SK-N-SH (cell line): ENCODE results near the gene RASGRF2. TPM values are rescaled to one million over a fixed set of nuclear protein-coding genes. Genes with fewer than 3 reads are reported as not detected.

Source experiments
- CTCF ChIA-PET: fragments of 300-600, 350-600 bp; formaldehyde crosslinking; extraction: SDS; loops from one replicate; lab custom pipeline; 2021; lab: Yijun Ruan, JAX
- POLR2A ChIA-PET: fragments of 350-600 bp; sonication (Branson Sonifier 250); formaldehyde crosslinking; extraction: SDS; loops from one replicate; lab custom pipeline; 2020; ENCODE audit warnings: antibody characterized with exemption, inconsistent platforms; lab: Yijun Ruan, JAX
- DNase-seq: peaks from one replicate; pipeline ENCODE4 v3.0.0; 2012
- H2AFZ ChIP-seq: fragments of 200-600 bp; sonication (generic); 2 replicates; pipeline ENCODE4 v1.8.1; 2016; ENCODE audit warnings: antibody characterized with exemption, mild to moderate bottlenecking, low read depth
- H3F3A ChIP-seq: fragments of 200-600 bp; sonication (generic); replicated peaks from 2 replicates; pipeline ENCODE3; 2016; ENCODE audit warnings: antibody characterized with exemption, mild to moderate bottlenecking; ENCODE audit not compliant: insufficient read depth
- H3K27ac ChIP-seq, 2 experiments: fragments of 200-500 bp in 1 of 2; fragments of 200-600 bp in 1 of 2; sonication (Bioruptor generic) in 1 of 2; sonication (generic), shearing (Covaris generic) in 1 of 2; 2 replicates each; pipeline versions ENCODE4 v1.5.1 to v1.6.1; 2014 to 2016; ENCODE audit warnings: low read depth in 2 of 2, inconsistent platforms in 1 of 2, low read length in 1 of 2, mild to moderate bottlenecking in 1 of 2, mixed read lengths in 1 of 2
- H3K27me3 ChIP-seq: fragments of 200-600 bp; sonication (generic), shearing (Covaris generic); 2 replicates; pipeline ENCODE4 v1.6.1; 2016; ENCODE audit warnings: mixed run types; ENCODE audit not compliant: insufficient read depth
- H3K36me3 ChIP-seq, 2 experiments: fragments of 200-500 bp in 1 of 2; fragments of 200-600 bp in 1 of 2; sonication (Bioruptor generic) in 1 of 2; sonication (generic) in 1 of 2; replicated peaks in 1 of 2; 2 replicates each; pipeline versions ENCODE3 to v1.5.1; 2014 to 2016; ENCODE audit warnings: low read length in 1 of 2, mild to moderate bottlenecking in 1 of 2; ENCODE audit not compliant: insufficient read depth in 2 of 2, control insufficient read depth in 1 of 2
- H3K4me1 ChIP-seq, 2 experiments: fragments of 200-500 bp in 1 of 2; fragments of 200-600 bp in 1 of 2; sonication (Bioruptor generic) in 1 of 2; sonication (generic), shearing (Covaris generic) in 1 of 2; 2 replicates each; pipeline versions ENCODE4 v1.5.1 to v1.6.1; 2014 to 2016; ENCODE audit warnings: low read depth in 1 of 2, low read length in 1 of 2, mixed run types in 1 of 2; ENCODE audit not compliant: insufficient read depth in 2 of 2, control insufficient read depth in 1 of 2
- H3K4me2 ChIP-seq: fragments of 200-600 bp; sonication (generic), shearing (Covaris generic); 2 replicates; pipeline ENCODE4 v1.6.1; 2017; ENCODE audit warnings: mixed run types
- H3K4me3 ChIP-seq, 2 experiments: fragments of 200-500 bp in 1 of 2; fragments of 200-600 bp in 1 of 2; sonication (Bioruptor generic) in 1 of 2; sonication (generic), shearing (Covaris generic) in 1 of 2; 2 replicates each; pipeline versions ENCODE4 v1.5.1 to v1.8.1; 2014 to 2016; ENCODE audit warnings: low read depth in 2 of 2, inconsistent platforms in 1 of 2, low read length in 1 of 2, mild to moderate bottlenecking in 1 of 2, mixed read lengths in 1 of 2, moderate library complexity in 1 of 2
- H3K79me2 ChIP-seq: fragments of 200-600 bp; sonication (generic); 2 replicates; pipeline ENCODE4 v1.8.1; 2017; ENCODE audit warnings: mild to moderate bottlenecking; ENCODE audit not compliant: insufficient read depth
- H3K9ac ChIP-seq: fragments of 200-600 bp; sonication (generic); 2 replicates; pipeline ENCODE4 v1.6.1; 2017; ENCODE audit warnings: mixed run types
- H3K9me2 ChIP-seq: fragments of 200-600 bp; sonication (generic); 2 replicates; pipeline ENCODE4 v1.6.1; 2017; ENCODE audit warnings: mixed run types
- H3K9me3 ChIP-seq: fragments of 200-600 bp; sonication (generic); 2 replicates; pipeline ENCODE4 v1.6.1; 2017; ENCODE audit warnings: mixed run types, mild to moderate bottlenecking, moderate library complexity
- H4K20me1 ChIP-seq: fragments of 200-600 bp; sonication (generic); 2 replicates; pipeline ENCODE4 v1.6.1; 2017; ENCODE audit warnings: mild to moderate bottlenecking, mixed run types; ENCODE audit not compliant: insufficient read depth
- CHD2 ChIP-seq: fragments of 150-350 bp; IDR thresholded peaks from 2 replicates; pipeline ENCODE4 v1.6.1; 2018; ENCODE audit warnings: low read length; ENCODE audit not compliant: partially characterized antibody
- EP300 ChIP-seq, 2 experiments: IDR thresholded peaks; 2 replicates each; pipeline versions ENCODE4 v1.4.0 to v1.6.1; 2012; ENCODE audit warnings: borderline replicate concordance in 1 of 2, low read depth in 1 of 2, low read length in 1 of 2
- EZH2phosphoT487 ChIP-seq: fragments of 200-600 bp; sonication (generic); IDR thresholded peaks from 2 replicates; pipeline ENCODE4 v1.6.1; 2017; ENCODE audit warnings: low read depth, mixed run types, mild to moderate bottlenecking, antibody characterized with exemption, moderate library complexity, borderline replicate concordance
- FOXJ3 ChIP-seq: sonication (generic); formaldehyde crosslinking; IDR thresholded peaks from 2 replicates; pipeline ENCODE4 v1.5.1; 2020; ENCODE audit warnings: mild to moderate bottlenecking, missing genetic modification reagents
- GATA2 ChIP-seq: sonication (generic); formaldehyde crosslinking; IDR thresholded peaks from 2 replicates; pipeline ENCODE4 v1.5.0; 2020; ENCODE audit warnings: mild to moderate bottlenecking, missing genetic modification reagents
- MEF2A ChIP-seq: IDR thresholded peaks from 2 replicates; pipeline ENCODE4 v1.4.0; 2012; ENCODE audit warnings: low read depth, borderline replicate concordance
- RCOR1 ChIP-seq: fragments of 150-350 bp; IDR thresholded peaks from 2 replicates; pipeline ENCODE4 v1.6.1; 2017; ENCODE audit warnings: antibody characterized with exemption, low read length
- RFX5 ChIP-seq: IDR thresholded peaks from 2 replicates; pipeline ENCODE4 v1.6.1; 2012; ENCODE audit warnings: mild to moderate bottlenecking, improper control_type of control experiment, low read length
- RXRA ChIP-seq: IDR thresholded peaks from 2 replicates; pipeline ENCODE4 v1.4.0; 2012; ENCODE audit warnings: low read depth, mild to moderate bottlenecking, borderline replicate concordance
- SIN3A ChIP-seq: IDR thresholded peaks from 2 replicates; pipeline ENCODE4 v1.6.1; 2012; ENCODE audit warnings: low read depth, mild to moderate bottlenecking, low read length, moderate library complexity, borderline replicate concordance
- TAF1 ChIP-seq: IDR thresholded peaks from 2 replicates; pipeline ENCODE4 v1.6.1; 2012; ENCODE audit warnings: low read depth, mild to moderate bottlenecking, low read length, moderate library complexity, borderline replicate concordance
- TEAD4 ChIP-seq: IDR thresholded peaks from 2 replicates; pipeline ENCODE4 v1.4.0; 2012; ENCODE audit warnings: mild to moderate bottlenecking, borderline replicate concordance; ENCODE audit not compliant: insufficient read depth
- YY1 ChIP-seq: IDR thresholded peaks from 2 replicates; pipeline ENCODE4 v1.4.0; 2012; ENCODE audit warnings: low read depth, mild to moderate bottlenecking
- WGBS: methylation state at CpG from one replicate; pipeline ENCODE4 v1.1.6; 2017; ENCODE audit warnings: low lambda C conversion rate; 5-methylcytosine and 5-hydroxymethylcytosine counted together
- polyA plus RNA-seq, 3 experiments: library from polyadenylated mRNA; depleted of rRNA; stranded (reverse); fragments of >200 nt; gene quantifications; 2 replicates each; pipeline ENCODE4 v1.2.3, GENCODE V29; 2012
- TF ChIP-seq, protein P1 (sequence below): fragments of 150-350 bp; IDR thresholded peaks from 2 replicates; pipeline ENCODE4 v1.6.1; 2016; ENCODE audit warnings: mild to moderate bottlenecking, low read depth, low read length
- TF ChIP-seq, protein P2 (sequence below): IDR thresholded peaks from 2 replicates; pipeline ENCODE4 v1.4.0; 2012; ENCODE audit warnings: low read depth, borderline replicate concordance
- TF ChIP-seq, protein P3 (sequence below): IDR thresholded peaks from 2 replicates; pipeline ENCODE4 v1.4.0; 2012; ENCODE audit warnings: low read depth
- TF ChIP-seq, protein P4 (sequence below): IDR thresholded peaks from 2 replicates; pipeline ENCODE4; 2012

The RASGRF2 gene
- polyA plus RNA-seq, 1 of the 3 experiments (the other 2 are of a cell fraction), result under 0.01 TPM

DNA sequence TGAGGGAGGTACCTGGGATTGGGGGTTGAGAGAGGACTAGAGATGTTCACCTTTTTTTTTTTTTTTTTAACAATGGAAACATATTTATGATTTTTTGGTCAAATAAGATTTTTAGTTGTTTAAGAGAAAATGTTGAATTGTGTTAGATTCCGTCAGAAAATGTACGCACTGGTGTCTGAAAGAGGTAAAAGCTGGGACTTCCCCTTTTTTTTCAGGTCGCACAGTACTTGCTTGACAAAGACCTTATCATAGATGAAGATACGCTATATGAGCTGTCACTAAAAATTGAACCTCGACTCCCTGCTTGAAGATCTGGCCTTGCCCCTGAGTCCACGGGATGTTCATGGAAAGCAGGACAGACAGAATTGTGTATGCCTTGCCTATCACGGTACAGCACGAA, 265.3 kb downstream of the RASGRF2 start (continued):
- TF ChIP-seq, protein P1, sequence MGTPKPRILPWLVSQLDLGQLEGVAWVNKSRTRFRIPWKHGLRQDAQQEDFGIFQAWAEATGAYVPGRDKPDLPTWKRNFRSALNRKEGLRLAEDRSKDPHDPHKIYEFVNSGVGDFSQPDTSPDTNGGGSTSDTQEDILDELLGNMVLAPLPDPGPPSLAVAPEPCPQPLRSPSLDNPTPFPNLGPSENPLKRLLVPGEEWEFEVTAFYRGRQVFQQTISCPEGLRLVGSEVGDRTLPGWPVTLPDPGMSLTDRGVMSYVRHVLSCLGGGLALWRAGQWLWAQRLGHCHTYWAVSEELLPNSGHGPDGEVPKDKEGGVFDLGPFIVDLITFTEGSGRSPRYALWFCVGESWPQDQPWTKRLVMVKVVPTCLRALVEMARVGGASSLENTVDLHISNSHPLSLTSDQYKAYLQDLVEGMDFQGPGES, result no peak

DNA sequence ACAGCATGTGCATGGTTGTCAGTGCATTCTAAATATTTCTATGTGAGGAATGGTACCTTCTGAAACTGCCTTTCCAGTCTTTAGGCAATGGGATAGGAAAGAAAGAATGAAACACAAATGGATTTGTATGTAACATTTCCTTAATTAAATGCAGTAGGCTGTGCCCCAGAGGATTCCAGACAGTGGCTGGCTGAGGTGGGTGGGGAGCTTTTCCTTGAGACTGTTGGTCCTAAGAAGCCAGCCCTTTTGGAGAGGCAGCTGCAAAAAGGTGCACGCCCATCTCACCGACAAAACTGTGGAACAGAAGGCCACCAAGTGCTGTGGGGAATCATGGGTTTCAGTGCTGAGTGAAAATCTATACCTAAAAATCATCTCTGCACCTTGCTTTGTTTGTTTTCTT, 266.1 kb downstream of the RASGRF2 start:
- Histone ChIP-seq H3K9me3 (no peaks in the 10 kb centered on the region), H3K9ac (no peak overlapping the region), H2AFZ (no peak overlapping the region), H3K27ac (no peak overlapping the region), H3K4me2 (no peak overlapping the region), H3K4me1 (no peaks in the 10 kb centered on the region), H3K79me2 (no peaks in the 10 kb centered on the region)
- CTCF ChIA-PET, result interaction anchor here (1.2 kb wide), 1 partner anchor 73 kb away, joined by 3 read pairs; no protein-coding TSS in a partner anchor
- no peak for TF ChIP-seq CHD2
- TF ChIP-seq, protein P2, sequence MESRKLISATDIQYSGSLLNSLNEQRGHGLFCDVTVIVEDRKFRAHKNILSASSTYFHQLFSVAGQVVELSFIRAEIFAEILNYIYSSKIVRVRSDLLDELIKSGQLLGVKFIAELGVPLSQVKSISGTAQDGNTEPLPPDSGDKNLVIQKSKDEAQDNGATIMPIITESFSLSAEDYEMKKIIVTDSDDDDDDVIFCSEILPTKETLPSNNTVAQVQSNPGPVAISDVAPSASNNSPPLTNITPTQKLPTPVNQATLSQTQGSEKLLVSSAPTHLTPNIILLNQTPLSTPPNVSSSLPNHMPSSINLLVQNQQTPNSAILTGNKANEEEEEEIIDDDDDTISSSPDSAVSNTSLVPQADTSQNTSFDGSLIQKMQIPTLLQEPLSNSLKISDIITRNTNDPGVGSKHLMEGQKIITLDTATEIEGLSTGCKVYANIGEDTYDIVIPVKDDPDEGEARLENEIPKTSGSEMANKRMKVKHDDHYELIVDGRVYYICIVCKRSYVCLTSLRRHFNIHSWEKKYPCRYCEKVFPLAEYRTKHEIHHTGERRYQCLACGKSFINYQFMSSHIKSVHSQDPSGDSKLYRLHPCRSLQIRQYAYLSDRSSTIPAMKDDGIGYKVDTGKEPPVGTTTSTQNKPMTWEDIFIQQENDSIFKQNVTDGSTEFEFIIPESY, result no peak
- TF ChIP-seq GATA2 (CRISPR knock-in tag), result no peak
- TF ChIP-seq YY1, result no peak
- TF ChIP-seq MEF2A, result no peak
- TF ChIP-seq EZH2phosphoT487, result no peak
- no peak for TF ChIP-seq RCOR1
- TF ChIP-seq EP300 (IDR thresholded peaks at IDR 0.05; ENCODE audit: borderline replicate concordance in 1 of 2, low read depth in 1 of 2, low read length in 1 of 2), result no peak
- TF ChIP-seq TAF1, result no peak
- TF ChIP-seq RXRA, result no peak
- no peak for TF ChIP-seq RFX5
- no peak for TF ChIP-seq FOXJ3 (CRISPR knock-in tag)
- no peak for TF ChIP-seq SIN3A
- TF ChIP-seq, protein P3, sequence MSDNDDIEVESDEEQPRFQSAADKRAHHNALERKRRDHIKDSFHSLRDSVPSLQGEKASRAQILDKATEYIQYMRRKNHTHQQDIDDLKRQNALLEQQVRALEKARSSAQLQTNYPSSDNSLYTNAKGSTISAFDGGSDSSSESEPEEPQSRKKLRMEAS, result no peak
- no peak for TF ChIP-seq TEAD4
- TF ChIP-seq, protein P4, sequence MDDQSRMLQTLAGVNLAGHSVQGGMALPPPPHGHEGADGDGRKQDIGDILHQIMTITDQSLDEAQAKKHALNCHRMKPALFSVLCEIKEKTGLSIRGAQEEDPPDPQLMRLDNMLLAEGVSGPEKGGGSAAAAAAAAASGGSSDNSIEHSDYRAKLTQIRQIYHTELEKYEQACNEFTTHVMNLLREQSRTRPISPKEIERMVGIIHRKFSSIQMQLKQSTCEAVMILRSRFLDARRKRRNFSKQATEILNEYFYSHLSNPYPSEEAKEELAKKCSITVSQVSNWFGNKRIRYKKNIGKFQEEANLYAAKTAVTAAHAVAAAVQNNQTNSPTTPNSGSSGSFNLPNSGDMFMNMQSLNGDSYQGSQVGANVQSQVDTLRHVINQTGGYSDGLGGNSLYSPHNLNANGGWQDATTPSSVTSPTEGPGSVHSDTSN, result no peak
- TF ChIP-seq, all 33 proteins: peak for 0
- no peaks in the 10 kb centered on the region for H4K20me1 ChIP-seq
- POLR2A ChIA-PET, result no interaction called here
- 86% methylated on average over 2 of the region's 2 CpGs for WGBS
- H3K4me3 ChIP-seq, result no peak overlapping the region
- H3K27me3 ChIP-seq, result no peaks in the 10 kb centered on the region
- no peak for DNase-seq
- H3K9me2 ChIP-seq, result no peaks in the 10 kb centered on the region; the same call in 1 of the 2 replicates
- H3F3A ChIP-seq, result no peaks in the 10 kb centered on the region
- H3K36me3 ChIP-seq, result no peaks in the 10 kb centered on the region
